ENCODE data around the gene ATP2B2.

ATP2B2 gene

GRCh38 chr3:10344147-10344943 lies 161.0 kb downstream of the ATP2B2 start:
- DNase-seq, result peak; percentile 55
- Histone ChIP-seq H3K27me3 (ENCODE audit: control insufficient read depth in 1 of 2, insufficient read depth in 1 of 2, low read length in 2 of 2) (peaks cover 0 to 37% of the 10 kb centered on the region in 2 experiments), H3K14ac (ENCODE audit: low read length in 2 of 2) (no peak overlapping the region), H2AFZ (ENCODE audit: low read depth, low read length) (no peak overlapping the region), H3K9me3 (ENCODE audit: control insufficient read depth, low read length) (no peaks in the 10 kb centered on the region), H4K8ac (ENCODE audit: low read length) (no peak overlapping the region), H3K4me3 (ENCODE audit: insufficient read depth in 1 of 2, low read depth in 1 of 2, low read length in 2 of 2) (no peak overlapping the region), H4K91ac (ENCODE audit: low read length) (no peak overlapping the region), H3K18ac (ENCODE audit: low read depth in 1 of 2, low read length in 2 of 2) (no peak overlapping the region), H3K27ac (ENCODE audit: low read length, poor library complexity, severe bottlenecking) (no peak overlapping the region), H3K9ac (ENCODE audit: low read length) (no peak overlapping the region), H3K4me1 (ENCODE audit: control insufficient read depth, insufficient read depth, low read depth, low read length) (peaks cover 4% of the 10 kb centered on the region), H2BK5ac (ENCODE audit: low read depth, low read length, poor library complexity, severe bottlenecking) (no peak overlapping the region), H2BK15ac (ENCODE audit: low read depth, poor library complexity, severe bottlenecking) (no peak overlapping the region), H3K4me2 (ENCODE audit: low read length, poor library complexity, severe bottlenecking) (no peak overlapping the region), H2BK12ac (ENCODE audit: low read length in 2 of 2) (no peak overlapping the region), H3K4ac (ENCODE audit: low read depth in 1 of 2, low read length in 2 of 2) (no peak overlapping the region), H3K36me3 (ENCODE audit: control insufficient read depth in 1 of 2, insufficient read depth in 2 of 2, low read depth in 1 of 2, low read length in 2 of 2) (no peaks in the 10 kb centered on the region), H2BK120ac (ENCODE audit: low read depth, low read length) (no peak overlapping the region), H2AK5ac (ENCODE audit: low read length, severe bottlenecking) (no peak overlapping the region), H3K23ac (ENCODE audit: low read length in 2 of 2) (no peak overlapping the region), H3K79me1 (replicated peaks; ENCODE audit: low read length, poor library complexity, severe bottlenecking) (no peaks in the 10 kb centered on the region)
- WGBS, result 30% methylated on average over 9 of the region's 9 CpGs

- no peaks in the 10 kb centered on the region for H3K9me3 ChIP-seq (ENCODE audit: control insufficient read depth, low read length)
- H3K18ac ChIP-seq (ENCODE audit: low read depth in 1 of 2, low read length in 2 of 2), result no peak overlapping the region
- no peak overlapping the region for H3K4me2 ChIP-seq (ENCODE audit: low read length, poor library complexity, severe bottlenecking)
- no peak overlapping the region for H3K27ac ChIP-seq (ENCODE audit: low read length, poor library complexity, severe bottlenecking)
- WGBS, result 63% methylated on average over 11 of the region's 11 CpGs
- peaks cover 0 to 38% of the 10 kb centered on the region in 2 experiments for H3K27me3 ChIP-seq (ENCODE audit: control insufficient read depth in 1 of 2, insufficient read depth in 1 of 2, low read length in 2 of 2)
- H3K23ac ChIP-seq (ENCODE audit: low read length in 2 of 2), result no peak overlapping the region
- H4K91ac ChIP-seq (ENCODE audit: low read length), result no peak overlapping the region
- H3K36me3 ChIP-seq (ENCODE audit: control insufficient read depth in 1 of 2, insufficient read depth in 2 of 2, low read depth in 1 of 2, low read length in 2 of 2), result no peaks in the 10 kb centered on the region
- no peak overlapping the region for H2BK12ac ChIP-seq (ENCODE audit: low read length in 2 of 2)
- no peak overlapping the region for H3K4me3 ChIP-seq (ENCODE audit: insufficient read depth in 1 of 2, low read depth in 1 of 2, low read length in 2 of 2)
- H2BK120ac ChIP-seq (ENCODE audit: low read depth, low read length), result no peak overlapping the region
- no peak for DNase-seq
- no peak overlapping the region for H2AFZ ChIP-seq (ENCODE audit: low read depth, low read length)
- H3K14ac ChIP-seq (ENCODE audit: low read length in 2 of 2), result no peak overlapping the region
- H3K9ac ChIP-seq (ENCODE audit: low read length), result no peak overlapping the region
- no peak overlapping the region for H2BK5ac ChIP-seq (ENCODE audit: low read depth, low read length, poor library complexity, severe bottlenecking)
- no peak overlapping the region for H4K8ac ChIP-seq (ENCODE audit: low read length)
- no peak overlapping the region for H3K4ac ChIP-seq (ENCODE audit: low read depth in 1 of 2, low read length in 2 of 2)
- no peaks in the 10 kb centered on the region for H3K79me1 ChIP-seq (replicated peaks; ENCODE audit: low read length, poor library complexity, severe bottlenecking)
- no peak overlapping the region for H2AK5ac ChIP-seq (ENCODE audit: low read length, severe bottlenecking)
- no peak overlapping the region for H2BK15ac ChIP-seq (ENCODE audit: low read depth, poor library complexity, severe bottlenecking)
- peaks cover 9% of the 10 kb centered on the region for H3K4me1 ChIP-seq (ENCODE audit: control insufficient read depth, insufficient read depth, low read depth, low read length)
Measured at GRCh38 chr3:10343526-10343925, 161.9 kb downstream of the ATP2B2 start.

- H2AK5ac ChIP-seq (ENCODE audit: low read length, severe bottlenecking), result no peak overlapping the region
- H3K9me3 ChIP-seq (ENCODE audit: control insufficient read depth, low read length), result no peaks in the 10 kb centered on the region
- H3K27me3 ChIP-seq (ENCODE audit: control insufficient read depth in 1 of 2, insufficient read depth in 1 of 2, low read length in 2 of 2), result peaks cover 0 to 46% of the 10 kb centered on the region in 2 experiments
- H3K4ac ChIP-seq (ENCODE audit: low read depth in 1 of 2, low read length in 2 of 2), result no peak overlapping the region
- no peaks in the 10 kb centered on the region for H3K36me3 ChIP-seq (ENCODE audit: control insufficient read depth in 1 of 2, insufficient read depth in 2 of 2, low read depth in 1 of 2, low read length in 2 of 2)
- H3K23ac ChIP-seq (ENCODE audit: low read length in 2 of 2), result no peak overlapping the region
- no peaks in the 10 kb centered on the region for H3K79me1 ChIP-seq (replicated peaks; ENCODE audit: low read length, poor library complexity, severe bottlenecking)
- no peak overlapping the region for H4K91ac ChIP-seq (ENCODE audit: low read length)
- H3K4me2 ChIP-seq (ENCODE audit: low read length, poor library complexity, severe bottlenecking), result no peak overlapping the region
- no peak overlapping the region for H4K8ac ChIP-seq (ENCODE audit: low read length)
- no peak overlapping the region for H2BK15ac ChIP-seq (ENCODE audit: low read depth, poor library complexity, severe bottlenecking)
- peaks cover 11% of the 10 kb centered on the region for H3K4me1 ChIP-seq (ENCODE audit: control insufficient read depth, insufficient read depth, low read depth, low read length)
- H3K18ac ChIP-seq (ENCODE audit: low read depth in 1 of 2, low read length in 2 of 2), result no peak overlapping the region
- H3K14ac ChIP-seq (ENCODE audit: low read length in 2 of 2), result no peak overlapping the region
- no peak overlapping the region for H3K4me3 ChIP-seq (ENCODE audit: insufficient read depth in 1 of 2, low read depth in 1 of 2, low read length in 2 of 2)
- H2AFZ ChIP-seq (ENCODE audit: low read depth, low read length), result no peak overlapping the region
- no peak overlapping the region for H2BK5ac ChIP-seq (ENCODE audit: low read depth, low read length, poor library complexity, severe bottlenecking)
- DNase-seq, result no peak
- no peak overlapping the region for H3K9ac ChIP-seq (ENCODE audit: low read length)
- H2BK120ac ChIP-seq (ENCODE audit: low read depth, low read length), result no peak overlapping the region
- no peak overlapping the region for H2BK12ac ChIP-seq (ENCODE audit: low read length in 2 of 2)
- WGBS, result 83% methylated on average over 14 of the region's 14 CpGs
- no peak overlapping the region for H3K27ac ChIP-seq (ENCODE audit: low read length, poor library complexity, severe bottlenecking)
Measured at GRCh38 chr3:10342781-10343180, 162.6 kb downstream of the ATP2B2 start.

- WGBS, result 74% methylated on average over 7 of the region's 7 CpGs
- peaks cover 11% of the 10 kb centered on the region for H3K4me1 ChIP-seq (ENCODE audit: control insufficient read depth, insufficient read depth, low read depth, low read length)
- no peak overlapping the region for H3K4ac ChIP-seq (ENCODE audit: low read depth in 1 of 2, low read length in 2 of 2)
- peaks cover 0 to 43% of the 10 kb centered on the region in 2 experiments for H3K27me3 ChIP-seq (ENCODE audit: control insufficient read depth in 1 of 2, insufficient read depth in 1 of 2, low read length in 2 of 2)
- no peak overlapping the region for H2BK12ac ChIP-seq (ENCODE audit: low read length in 2 of 2)
- H2AFZ ChIP-seq (ENCODE audit: low read depth, low read length), result no peak overlapping the region
- no peak overlapping the region for H3K14ac ChIP-seq (ENCODE audit: low read length in 2 of 2)
- DNase-seq, result no peak
- H3K27ac ChIP-seq (ENCODE audit: low read length, poor library complexity, severe bottlenecking), result no peak overlapping the region
- no peak overlapping the region for H2AK5ac ChIP-seq (ENCODE audit: low read length, severe bottlenecking)
- H3K18ac ChIP-seq (ENCODE audit: low read depth in 1 of 2, low read length in 2 of 2), result no peak overlapping the region
- no peak overlapping the region for H2BK15ac ChIP-seq (ENCODE audit: low read depth, poor library complexity, severe bottlenecking)
- no peak overlapping the region for H2BK5ac ChIP-seq (ENCODE audit: low read depth, low read length, poor library complexity, severe bottlenecking)
- no peaks in the 10 kb centered on the region for H3K79me1 ChIP-seq (replicated peaks; ENCODE audit: low read length, poor library complexity, severe bottlenecking)
- H3K23ac ChIP-seq (ENCODE audit: low read length in 2 of 2), result no peak overlapping the region
- H3K9ac ChIP-seq (ENCODE audit: low read length), result no peak overlapping the region
- no peaks in the 10 kb centered on the region for H3K9me3 ChIP-seq (ENCODE audit: control insufficient read depth, low read length)
- no peak overlapping the region for H4K8ac ChIP-seq (ENCODE audit: low read length)
- no peak overlapping the region for H3K4me2 ChIP-seq (ENCODE audit: low read length, poor library complexity, severe bottlenecking)
- no peaks in the 10 kb centered on the region for H3K36me3 ChIP-seq (ENCODE audit: control insufficient read depth in 1 of 2, insufficient read depth in 2 of 2, low read depth in 1 of 2, low read length in 2 of 2)
- H3K4me3 ChIP-seq (ENCODE audit: insufficient read depth in 1 of 2, low read depth in 1 of 2, low read length in 2 of 2), result no peak overlapping the region
- no peak overlapping the region for H2BK120ac ChIP-seq (ENCODE audit: low read depth, low read length)
- H4K91ac ChIP-seq (ENCODE audit: low read length), result no peak overlapping the region
Measured at GRCh38 chr3:10341901-10342398, 163.4 kb downstream of the ATP2B2 start.
